ENCODE data around the gene FHIP1B.

- TF ChIP-seq CTCF (IDR thresholded peaks at IDR 0.05) = no peak
- no peak for TF ChIP-seq POLR2A (IDR thresholded peaks at IDR 0.05)
Observed at GRCh38 chr11:6224421-6224820, 10.0 kb downstream of the FHIP1B start.
